Osteoblast (primary cell): ENCODE results near the gene OR10V1. TPM values are rescaled to one million over a fixed set of nuclear protein-coding genes. Genes with fewer than 3 reads are reported as not detected.

Experiments
- DNase-seq: peaks from one replicate; pipeline ENCODE4 v3.0.0; 2011; ENCODE audit warnings: low spot score, mixed read lengths; ENCODE audit not compliant: insufficient read length; ENCODE audit errors: missing footprints
- H2AFZ ChIP-seq: 2 replicates; pipeline ENCODE4 v1.6.0; 2011; ENCODE audit warnings: mild to moderate bottlenecking, low read length
- H3K27ac ChIP-seq: 2 replicates; pipeline ENCODE4 v1.5.1; 2011; ENCODE audit warnings: mild to moderate bottlenecking, low read depth, low read length, moderate library complexity
- H3K27me3 ChIP-seq: 2 replicates; pipeline ENCODE4 v1.6.0; 2012; ENCODE audit warnings: mild to moderate bottlenecking, control low read depth, inconsistent platforms, low read length, moderate library complexity; ENCODE audit not compliant: insufficient read depth
- H3K36me3 ChIP-seq: 2 replicates; pipeline ENCODE4 v1.5.1; 2011; ENCODE audit warnings: mild to moderate bottlenecking, low read length, control low read depth, moderate library complexity; ENCODE audit not compliant: insufficient read depth
- H3K4me1 ChIP-seq: 2 replicates; pipeline ENCODE4 v1.5.1; 2011; ENCODE audit warnings: mild to moderate bottlenecking, low read length, control low read depth, moderate library complexity; ENCODE audit not compliant: insufficient read depth
- H3K4me2 ChIP-seq: 2 replicates; pipeline ENCODE4 v1.6.0; 2011; ENCODE audit warnings: mild to moderate bottlenecking, low read length; ENCODE audit not compliant: insufficient read depth
- H3K4me3 ChIP-seq: fragments of 200-600 bp; sonication (generic); 3 replicates; pipeline ENCODE4 v1.5.1; 2012; ENCODE audit warnings: mild to moderate bottlenecking, low read length, inconsistent platforms; ENCODE audit not compliant: insufficient read depth
- H3K79me2 ChIP-seq: 2 replicates; pipeline ENCODE4 v1.6.0; 2012; ENCODE audit warnings: mild to moderate bottlenecking, low read length, control low read depth, inconsistent platforms; ENCODE audit not compliant: insufficient read depth
- H3K9me3 ChIP-seq: 2 replicates; pipeline ENCODE4 v1.5.1; 2011; ENCODE audit warnings: low read depth, low read length, control low read depth
- H4K20me1 ChIP-seq: 2 replicates; pipeline ENCODE4 v1.6.0; 2012; ENCODE audit warnings: mild to moderate bottlenecking, low read length, control low read depth; ENCODE audit not compliant: insufficient read depth
- total RNA-seq: library from RNA; depleted of rRNA; stranded (reverse); fragments of >200 nt; gene quantifications from 2 replicates; pipeline ENCODE4 v1.2.3, GENCODE V29; 2012
- TF ChIP-seq, protein P1 (sequence below): IDR thresholded peaks from 2 replicates; pipeline ENCODE4 v1.5.1; 2011; ENCODE audit warnings: mild to moderate bottlenecking, low read depth, low read length, moderate library complexity; ENCODE audit errors: extremely low read depth

The OR10V1 gene
- total RNA-seq, 1 donor, result not detected

- TF ChIP-seq, protein P1, sequence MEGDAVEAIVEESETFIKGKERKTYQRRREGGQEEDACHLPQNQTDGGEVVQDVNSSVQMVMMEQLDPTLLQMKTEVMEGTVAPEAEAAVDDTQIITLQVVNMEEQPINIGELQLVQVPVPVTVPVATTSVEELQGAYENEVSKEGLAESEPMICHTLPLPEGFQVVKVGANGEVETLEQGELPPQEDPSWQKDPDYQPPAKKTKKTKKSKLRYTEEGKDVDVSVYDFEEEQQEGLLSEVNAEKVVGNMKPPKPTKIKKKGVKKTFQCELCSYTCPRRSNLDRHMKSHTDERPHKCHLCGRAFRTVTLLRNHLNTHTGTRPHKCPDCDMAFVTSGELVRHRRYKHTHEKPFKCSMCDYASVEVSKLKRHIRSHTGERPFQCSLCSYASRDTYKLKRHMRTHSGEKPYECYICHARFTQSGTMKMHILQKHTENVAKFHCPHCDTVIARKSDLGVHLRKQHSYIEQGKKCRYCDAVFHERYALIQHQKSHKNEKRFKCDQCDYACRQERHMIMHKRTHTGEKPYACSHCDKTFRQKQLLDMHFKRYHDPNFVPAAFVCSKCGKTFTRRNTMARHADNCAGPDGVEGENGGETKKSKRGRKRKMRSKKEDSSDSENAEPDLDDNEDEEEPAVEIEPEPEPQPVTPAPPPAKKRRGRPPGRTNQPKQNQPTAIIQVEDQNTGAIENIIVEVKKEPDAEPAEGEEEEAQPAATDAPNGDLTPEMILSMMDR, result no peak
- Histone ChIP-seq H2AFZ (peak overlapping the region; percentile 54), H3K27ac (no peak overlapping the region), H3K4me1 (peaks cover 17% of the 10 kb centered on the region), H3K79me2 (no peaks in the 10 kb centered on the region), H3K4me2 (peak overlapping the region; percentile 40), H3K4me3 (no peak overlapping the region), H3K9me3 (no peaks in the 10 kb centered on the region), H4K20me1 (no peaks in the 10 kb centered on the region), H3K27me3 (no peaks in the 10 kb centered on the region), H3K36me3 (no peaks in the 10 kb centered on the region)
- DNase-seq, result no peak
Observed at GRCh38 chr11:59710136-59710847, 3.4 kb downstream of the OR10V1 start.

GRCh38 chr11:59708537-59708936, 5.1 kb downstream of the OR10V1 start:
- no peak for DNase-seq
- H3K36me3 ChIP-seq, result no peaks in the 10 kb centered on the region

GRCh38 chr11:59707371-59707770, 6.3 kb downstream of the OR10V1 start:
- DNase-seq, result no peak
- Histone ChIP-seq H3K9me3 (no peaks in the 10 kb centered on the region), H4K20me1 (no peaks in the 10 kb centered on the region), H3K4me2 (no peak overlapping the region), H3K4me3 (no peak overlapping the region), H3K36me3 (no peaks in the 10 kb centered on the region), H3K27ac (no peak overlapping the region), H3K4me1 (peaks cover 17% of the 10 kb centered on the region), H3K79me2 (no peaks in the 10 kb centered on the region), H2AFZ (no peak overlapping the region), H3K27me3 (no peaks in the 10 kb centered on the region)
- TF ChIP-seq, protein P1, result no peak

More at GRCh38 chr11:59708537-59708936, 5.1 kb downstream of the OR10V1 start:
- Histone ChIP-seq H2AFZ (no peak overlapping the region), H4K20me1 (no peaks in the 10 kb centered on the region), H3K27ac (no peak overlapping the region), H3K4me2 (peak overlapping the region; percentile 17), H3K79me2 (no peaks in the 10 kb centered on the region), H3K9me3 (no peaks in the 10 kb centered on the region), H3K27me3 (no peaks in the 10 kb centered on the region), H3K4me1 (peaks cover 17% of the 10 kb centered on the region), H3K4me3 (no peak overlapping the region)
- TF ChIP-seq, protein P1, result no peak

DNA sequence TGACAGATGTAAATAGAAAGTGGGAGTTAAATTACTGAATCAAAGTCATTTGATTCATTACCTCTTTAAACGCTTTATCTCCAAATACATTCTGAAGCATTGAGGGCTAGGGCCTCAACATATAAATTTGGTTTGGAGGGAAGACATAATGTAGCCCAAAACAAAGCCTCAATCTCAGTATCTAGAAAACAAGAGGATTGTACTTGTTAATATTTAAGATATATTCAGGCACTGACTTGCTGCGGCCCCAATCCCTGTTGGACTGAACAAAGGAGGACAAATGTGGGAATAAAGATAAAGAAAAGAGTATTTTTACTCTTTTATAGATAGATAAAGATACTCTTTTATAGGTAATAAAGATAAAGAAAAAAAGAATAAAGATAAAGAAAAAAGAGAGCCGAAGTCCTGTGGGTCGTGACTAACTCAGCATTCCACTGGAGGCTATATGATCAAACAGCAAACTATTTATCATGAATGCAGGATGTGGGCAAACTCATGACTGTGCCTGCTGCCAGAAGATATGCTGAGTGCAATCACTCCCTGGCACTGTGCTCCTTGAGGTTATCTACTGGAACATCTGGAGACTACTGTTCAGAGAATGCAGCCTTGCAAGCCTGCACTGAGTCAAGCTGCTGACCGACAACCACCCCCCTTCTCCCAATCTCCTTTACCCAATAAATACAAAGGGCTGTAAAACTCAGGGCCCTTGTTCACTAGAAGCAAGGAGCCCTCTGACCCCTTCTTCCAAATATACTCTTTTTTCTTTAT, 6.9 kb downstream of the OR10V1 start:
- Histone ChIP-seq H3K79me2 (no peaks in the 10 kb centered on the region), H3K36me3 (no peaks in the 10 kb centered on the region), H3K27me3 (no peaks in the 10 kb centered on the region), H3K4me3 (no peak overlapping the region), H3K9me3 (no peaks in the 10 kb centered on the region), H3K4me1 (peaks cover 17% of the 10 kb centered on the region), H3K4me2 (peak overlapping the region; percentile 26), H4K20me1 (no peaks in the 10 kb centered on the region), H3K27ac (peak overlapping the region; percentile 48), H2AFZ (no peak overlapping the region)
- TF ChIP-seq, protein P1, result no peak
- DNase-seq, result no peak
